Dedifferentiated amniotic fluid mesenchymal stem cell (primary cell): ENCODE results near the gene STARD5.
"Not testable (repeated sequence)": the region's sequence is repeated elsewhere in the genome, so short reads cannot be mapped to it uniquely, and the experiment has no call there.

Source experiments
- DNase-seq: peaks from one replicate; pipeline ENCODE4 v3.0.0-alpha.2; 2016; ENCODE audit errors: extremely low spot score

Gene STARD5

GRCh38 chr15:81337241-81337640 lies 13.3 kb upstream of the STARD5 start:
- no peak for DNase-seq

DNA sequence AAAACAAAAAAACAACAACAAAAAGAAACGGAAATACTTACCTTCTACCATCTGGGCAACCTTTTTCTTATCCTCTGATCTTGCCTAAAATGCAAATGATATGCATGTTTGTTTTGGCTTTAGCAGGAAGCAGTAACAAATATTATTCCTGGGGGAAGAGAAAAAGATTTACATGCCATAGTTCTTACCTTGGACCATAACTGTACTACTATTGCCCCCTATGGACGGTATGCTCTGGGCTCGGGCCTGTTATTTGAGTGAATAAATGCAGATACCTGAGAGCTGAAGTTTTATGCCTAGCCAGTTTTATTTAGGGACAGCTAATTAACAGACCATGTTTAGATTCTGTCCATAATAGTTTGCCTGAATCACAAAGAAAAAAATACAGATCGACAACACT lies 12.6 kb upstream of the STARD5 start:
- no peak for DNase-seq

GRCh38 chr15:81335631-81336030 lies 11.7 kb upstream of the STARD5 start:
- DNase-seq = no peak

DNA sequence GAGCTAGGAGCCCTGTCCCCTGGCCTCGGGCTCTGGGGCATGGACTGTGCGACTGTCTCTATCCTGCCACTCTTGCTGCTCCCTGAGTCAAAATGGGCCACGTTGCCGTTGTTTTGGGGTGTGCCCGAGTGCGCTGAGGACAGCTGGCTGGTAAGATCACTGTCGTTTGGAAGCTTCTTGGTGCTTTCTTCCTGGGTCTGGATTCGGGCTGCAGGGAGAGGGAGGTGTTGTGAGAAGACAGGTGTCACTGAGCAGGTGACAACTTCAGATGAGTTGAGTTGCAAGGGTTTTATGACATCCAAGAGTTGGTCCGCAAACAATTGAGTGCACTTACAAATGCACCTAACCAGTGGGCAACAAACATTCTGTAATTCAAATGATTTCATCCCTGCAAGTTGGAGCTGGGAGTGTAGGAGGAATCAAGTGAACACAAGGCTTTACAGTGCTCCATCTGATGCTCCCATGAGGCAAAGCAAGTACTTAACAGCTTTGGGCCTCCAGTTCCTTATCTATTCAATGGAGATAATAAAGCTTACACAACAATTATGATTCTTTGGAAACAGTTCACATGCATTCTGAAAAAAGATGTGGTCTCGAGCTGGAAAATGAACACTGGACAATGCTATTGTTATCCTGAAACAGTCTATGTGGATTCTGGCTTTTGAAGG lies 11.0 kb upstream of the STARD5 start:
- DNase-seq = no peak

DNA sequence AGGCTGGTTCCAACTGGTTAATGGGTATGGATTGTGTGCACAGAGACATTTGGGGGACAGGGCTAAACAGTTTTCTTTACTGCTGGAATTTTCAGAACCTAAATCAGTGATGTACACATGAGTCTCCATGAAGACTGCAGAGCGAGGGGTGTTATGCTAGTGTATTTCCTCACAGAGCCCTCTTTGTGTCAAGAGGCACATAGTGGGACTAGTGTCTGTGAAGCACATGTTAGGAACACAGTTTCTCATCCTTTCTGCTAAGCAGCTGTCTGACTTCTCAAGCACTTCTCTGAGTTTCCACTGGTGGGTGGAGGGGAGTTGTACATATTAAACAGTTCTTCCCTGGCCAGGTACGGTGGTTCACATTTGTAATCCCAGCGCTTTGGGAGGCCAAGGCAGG lies 9.4 kb upstream of the STARD5 start:
- no peak for DNase-seq

- no peak for DNase-seq
These were observed 8.4 kb upstream of the STARD5 start for GRCh38 chr15:81332326-81332725.

- DNase-seq = no peak
These were observed 7.7 kb upstream of the STARD5 start for GRCh38 chr15:81331600-81331999.

GRCh38 chr15:81331141-81331540 lies 7.2 kb upstream of the STARD5 start:
- DNase-seq = not testable (repeated sequence)

GRCh38 chr15:81330366-81331090 lies 6.6 kb upstream of the STARD5 start:
- no peak for DNase-seq

GRCh38 chr15:81329446-81329845 lies 5.5 kb upstream of the STARD5 start:
- DNase-seq = no peak

DNA sequence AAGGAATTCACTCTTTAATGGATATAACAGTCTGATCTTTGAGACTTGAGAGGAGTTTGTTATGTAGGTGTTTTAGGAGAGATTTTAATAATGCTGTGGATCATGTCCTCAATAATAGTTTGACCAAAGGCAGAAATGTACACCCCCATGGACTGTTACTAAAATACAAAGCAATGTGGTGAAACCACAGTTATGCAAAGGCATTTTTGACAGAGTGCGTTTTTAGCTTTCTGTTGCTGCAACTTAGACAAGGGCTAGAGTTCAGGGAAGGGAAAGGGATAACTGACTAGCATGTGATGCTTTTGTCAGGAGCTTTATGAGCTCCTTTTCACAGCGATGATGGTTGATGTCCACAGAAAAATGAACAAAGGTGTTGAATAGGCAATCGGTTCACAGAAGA lies 3.6 kb upstream of the STARD5 start:
- DNase-seq = peak; percentile 83

GRCh38 chr15:81326466-81327212 lies 2.7 kb upstream of the STARD5 start:
- no peak for DNase-seq

DNA sequence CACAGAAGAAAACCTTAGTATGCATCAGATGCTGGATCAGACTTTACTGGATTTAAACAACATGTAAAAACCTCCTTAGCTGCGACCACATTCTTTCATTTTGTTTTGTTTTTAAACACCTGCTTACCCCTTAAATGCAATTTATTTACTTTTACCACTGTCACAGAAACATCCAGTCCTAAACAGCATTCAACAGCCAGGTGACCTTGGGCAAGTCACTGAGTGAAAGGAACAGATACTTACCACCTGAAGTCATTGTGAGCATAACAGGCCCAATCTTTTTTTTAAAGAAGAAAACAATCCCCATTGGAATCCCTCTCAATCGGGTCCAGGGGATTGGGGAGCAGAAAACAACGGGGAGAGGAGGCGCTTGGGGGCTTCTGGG lies 390 bp downstream of the STARD5 start:
- no peak for DNase-seq

GRCh38 chr15:81322676-81323253 lies 1.2 kb downstream of the STARD5 start:
- DNase-seq = no peak

- no peak for DNase-seq
These were observed 2.3 kb downstream of the STARD5 start for GRCh38 chr15:81321667-81322066.

GRCh38 chr15:81317642-81318017 lies 6.3 kb downstream of the STARD5 start:
- DNase-seq = no peak

DNA sequence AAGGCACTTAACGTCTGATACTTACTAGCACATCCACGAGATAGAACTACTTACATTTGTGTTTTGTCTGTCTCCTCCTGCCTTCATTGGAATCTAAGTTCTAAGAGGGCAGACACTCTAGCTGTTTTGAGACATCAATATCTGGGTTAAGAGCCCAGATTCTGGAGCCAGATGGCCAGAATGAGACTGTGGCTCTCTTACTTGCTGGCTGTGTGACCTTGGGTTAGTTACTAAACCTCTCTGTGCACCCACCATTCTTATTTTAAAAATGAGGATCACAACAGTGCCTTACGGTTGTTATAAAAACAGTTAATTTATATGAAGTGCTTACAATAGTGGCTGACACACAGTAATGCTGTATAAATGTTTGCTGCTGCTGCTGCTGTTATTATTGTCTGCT lies 7.7 kb downstream of the STARD5 start:
- DNase-seq = no peak

DNA sequence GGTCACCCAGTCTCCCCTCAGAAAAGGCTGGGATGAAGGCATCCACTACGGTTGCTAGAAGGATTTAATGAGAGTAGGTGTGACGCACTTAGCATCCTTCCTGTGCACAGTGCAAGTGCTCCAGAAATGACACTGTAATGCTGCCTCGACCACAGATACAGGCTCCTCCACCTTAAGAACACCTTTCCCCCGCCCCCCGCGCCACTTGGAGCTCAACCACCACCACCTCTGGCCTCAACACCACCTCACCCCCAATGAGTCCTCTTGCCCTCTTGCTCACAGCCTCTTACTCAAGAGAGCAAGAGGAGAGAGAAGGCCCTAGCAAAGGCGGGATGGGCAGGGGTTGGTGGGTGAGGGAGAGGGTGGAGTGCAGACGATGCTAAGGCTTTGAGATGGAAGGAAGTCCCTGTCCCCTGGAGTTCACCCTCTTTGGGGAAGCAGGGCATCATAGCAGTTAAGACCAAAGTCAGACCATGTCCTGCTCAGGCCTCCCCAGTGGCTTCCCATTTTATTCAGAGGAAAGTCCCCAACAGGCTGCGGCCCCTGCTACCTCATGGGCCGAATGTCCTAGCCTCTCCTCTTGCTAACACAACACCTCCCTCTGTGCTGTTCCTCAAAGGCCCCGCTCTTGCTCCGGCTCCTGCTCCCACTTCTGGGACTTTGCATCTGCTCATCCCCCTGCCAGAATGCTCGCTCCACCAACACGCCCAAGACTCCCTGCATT lies 8.3 kb downstream of the STARD5 start:
- no peak for DNase-seq

DNA sequence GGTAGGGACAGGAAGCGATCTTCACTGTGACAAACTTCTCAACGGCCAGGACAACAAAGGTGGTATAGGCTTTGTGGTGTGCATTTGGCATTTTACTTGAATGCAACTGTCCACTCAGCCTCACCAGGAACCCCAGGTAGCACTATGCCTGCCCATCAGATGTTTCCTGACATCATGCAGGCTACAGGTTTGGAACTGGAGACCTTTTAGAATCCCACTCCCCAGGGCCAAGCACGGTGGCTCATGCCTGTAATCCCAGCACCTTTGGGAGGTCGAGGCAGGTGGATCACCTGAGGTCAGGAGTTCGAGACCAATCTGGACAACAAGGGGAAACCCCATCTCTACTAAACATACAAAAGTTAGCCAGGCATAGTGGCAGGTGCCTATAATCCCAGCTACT lies 9.6 kb downstream of the STARD5 start:
- DNase-seq = no peak

GRCh38 chr15:81313686-81314085 lies 10.3 kb downstream of the STARD5 start:
- no peak for DNase-seq

DNA sequence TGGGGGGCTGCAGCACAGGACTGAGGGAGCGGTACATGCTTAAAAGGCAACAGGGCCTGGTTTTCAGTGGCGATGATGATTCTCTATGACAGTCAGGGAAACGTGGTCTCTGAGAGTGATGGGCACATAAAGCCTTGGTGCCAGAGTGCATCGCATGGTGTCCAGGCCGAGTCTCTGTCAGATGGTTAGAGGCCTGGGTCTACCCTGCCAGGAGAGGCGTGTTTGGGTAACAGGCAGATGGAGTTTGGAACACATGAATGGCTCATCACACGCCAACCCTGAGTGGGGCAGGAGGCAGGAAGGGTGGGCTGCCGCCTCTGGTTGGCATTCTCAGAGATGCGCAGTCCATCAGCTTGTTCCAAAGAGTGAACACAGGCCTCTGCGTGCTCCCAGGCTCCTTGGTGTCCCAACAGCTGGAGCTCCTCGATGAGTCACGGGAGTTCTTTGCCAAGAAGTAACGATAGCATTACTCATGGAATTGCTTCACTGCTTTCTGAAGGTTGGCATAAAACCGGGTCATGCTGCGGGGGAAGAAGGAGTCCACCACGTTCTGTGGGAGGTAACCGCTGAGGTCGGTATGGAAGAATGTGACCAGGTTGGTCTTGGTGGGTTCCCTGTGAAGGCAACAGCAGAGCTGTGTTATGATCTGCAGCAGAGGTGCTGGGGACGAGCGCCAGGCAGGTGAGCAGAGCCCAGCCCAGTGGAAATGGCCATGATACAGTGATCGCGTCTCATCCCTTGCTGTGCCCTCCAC lies 11.0 kb downstream of the STARD5 start:
- peak; percentile 99 for DNase-seq
